MCF 10A (cell line): ENCODE data around the gene TCF23. TPM values are rescaled to one million over a fixed set of nuclear protein-coding genes. Genes with fewer than 3 reads are reported as not detected.
"Not testable (repeated sequence)": the region's sequence is repeated elsewhere in the genome, so short reads cannot be mapped to it uniquely, and the experiment has no call there.

ENCODE experiments used
- BruUV-seq: library from RNA; stranded (reverse); fragments of 400-500 nt; replicated peaks from 2 replicates; lab custom pipeline; 2021; lab: Mats Ljungman, UMichigan
- CTCF ChIA-PET: fragments of 300-600 bp; sonication (Branson Sonifier 250); formaldehyde crosslinking; extraction: SDS; loops from one replicate; lab custom pipeline; 2021; ENCODE audit warnings: antibody characterized with exemption, inconsistent platforms; lab: Yijun Ruan, JAX
- POLR2A ChIA-PET: fragments of 300-600, 350-650 bp; sonication (Branson Sonifier 250); formaldehyde crosslinking; extraction: SDS; loops from one replicate; lab custom pipeline; 2020; ENCODE audit warnings: antibody characterized with exemption, inconsistent platforms; lab: Yijun Ruan, JAX
- DNase-seq: peaks from one replicate; pipeline ENCODE4 v3.0.0-alpha.2; 2018; ENCODE audit not compliant: unreplicated experiment
- H3K27ac Mint-ChIP-seq: one replicate; pipeline ENCODE4 v1.8.0; 2022; ENCODE audit warnings: mild to moderate bottlenecking, low read depth, mixed read lengths; ENCODE audit not compliant: unreplicated experiment
- H3K27me3 Mint-ChIP-seq: one replicate; pipeline ENCODE4 v1.8.0; 2022; ENCODE audit warnings: mixed read lengths; ENCODE audit not compliant: insufficient read depth, unreplicated experiment
- H3K36me3 Mint-ChIP-seq: one replicate; pipeline ENCODE4 v1.8.0; 2022; ENCODE audit warnings: mild to moderate bottlenecking, moderate library complexity, mixed read lengths; ENCODE audit not compliant: insufficient read depth, unreplicated experiment
- H3K4me1 Mint-ChIP-seq: one replicate; pipeline ENCODE4 v1.8.0; 2022; ENCODE audit warnings: mixed read lengths; ENCODE audit not compliant: insufficient read depth, unreplicated experiment
- H3K4me3 Mint-ChIP-seq: one replicate; pipeline ENCODE4 v1.8.0; 2022; ENCODE audit warnings: mild to moderate bottlenecking, moderate library complexity, mixed read lengths; ENCODE audit not compliant: unreplicated experiment
- H3K9me3 Mint-ChIP-seq: one replicate; pipeline ENCODE4 v1.8.0; 2022; ENCODE audit warnings: mixed read lengths; ENCODE audit not compliant: unreplicated experiment
- CTCF ChIP-seq: fragments of 200-600 bp; IDR thresholded peaks from one replicate; pipeline ENCODE4 v1.8.0; 2022; ENCODE audit warnings: antibody characterized with exemption, mild to moderate bottlenecking; ENCODE audit not compliant: unreplicated experiment
- intact Hi-C: fragments of 100-400 bp; cut with micrococcal nuclease; formaldehyde crosslinking; loops from 2 replicates; pipeline ENCODE4 v1.14.1; 2022
- total RNA-seq: library from RNA; stranded (reverse); gene quantifications from 2 replicates; pipeline ENCODE4 v1.2.3, GENCODE V29; 2022

Gene TCF23
- total RNA-seq, 1 experiment from 2014 or later, result not detected

DNA sequence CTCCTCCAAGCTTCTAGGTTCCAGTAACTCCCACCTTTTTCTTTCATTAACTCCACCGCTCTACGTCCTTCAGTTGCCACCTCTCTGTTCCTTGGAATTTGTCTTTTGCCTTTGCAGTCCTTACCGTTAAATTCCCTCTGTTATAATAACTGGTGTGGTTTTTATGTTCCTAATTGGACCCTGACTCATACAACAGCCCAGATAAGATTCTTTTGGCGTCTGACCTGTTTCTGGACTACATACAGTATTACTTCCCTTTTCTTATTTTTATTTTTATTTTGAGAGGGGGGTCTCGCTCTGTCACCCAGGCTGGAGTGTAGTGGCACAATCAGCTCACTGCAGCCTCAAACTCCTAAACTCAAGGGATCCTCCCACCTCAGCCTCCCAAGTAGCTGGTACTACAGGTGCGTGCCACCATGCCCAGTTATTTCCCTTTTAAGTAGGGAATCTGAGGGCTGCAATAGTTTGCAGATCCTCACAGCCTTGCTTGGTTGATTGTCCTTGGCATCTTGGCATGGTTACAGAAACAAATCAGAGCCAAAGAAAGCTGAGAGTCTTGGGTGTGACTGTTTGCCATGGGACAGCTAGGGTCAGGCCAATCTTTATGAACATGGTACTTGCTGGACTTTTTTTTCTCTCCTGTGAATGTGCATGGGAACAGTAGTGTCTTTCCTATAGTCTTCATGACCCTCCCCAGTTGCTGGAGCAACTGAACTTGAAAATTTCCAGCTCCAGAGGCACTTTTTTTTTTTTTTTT, 22.0 kb downstream of the TCF23 start:
- intact Hi-C loops, result loop anchor here (2.0 kb wide), 1 partner anchor 20 kb away; no protein-coding TSS in a partner anchor
- no peak for TF ChIP-seq CTCF
- Mint-ChIP-seq H3K9me3 (no peaks in the 10 kb centered on the region), H3K4me3 (no peak overlapping the region), H3K4me1 (peaks cover 7% of the 10 kb centered on the region), H3K27ac (no peak overlapping the region), H3K27me3 (no peaks in the 10 kb centered on the region), H3K36me3 (no peaks in the 10 kb centered on the region)
- BruUV-seq, result no TSS peak
- ChIA-PET POLR2A (interaction anchor here (0.7 kb wide), 2 partner anchors 53 to 514 kb away, joined by 3 read pairs; no protein-coding TSS in a partner anchor), CTCF (interaction anchor here (0.6 to 2.4 kb wide), 14 partner anchors 8 to 777 kb away, joined by 3 to 27 read pairs (median 4); partner anchors contain the start of gene TCF23)
- DNase-seq, result peak; percentile 26

GRCh38 chr2:27171351-27171848, 22.6 kb downstream of the TCF23 start:
- Mint-ChIP-seq H3K4me1 (peaks cover 7% of the 10 kb centered on the region), H3K27me3 (no peaks in the 10 kb centered on the region), H3K27ac (no peak overlapping the region), H3K9me3 (no peaks in the 10 kb centered on the region), H3K36me3 (no peaks in the 10 kb centered on the region), H3K4me3 (no peak overlapping the region)
- intact Hi-C loops, result loop anchor here (2.0 kb wide), 1 partner anchor 19 kb away; no protein-coding TSS in a partner anchor
- no TSS peak for BruUV-seq
- no peak for DNase-seq
- ChIA-PET CTCF (interaction anchor here (0.6 to 2.4 kb wide), 7 partner anchors 11 to 777 kb away, joined by 3 to 27 read pairs (median 5); no protein-coding TSS in a partner anchor), POLR2A (interaction anchor here (0.6 to 0.7 kb wide), 3 partner anchors 52 to 515 kb away, joined by 3 to 4 read pairs (median 3); partner anchors contain the start of gene MPV17)
- TF ChIP-seq CTCF, result no peak

- intact Hi-C loops, result no loop called here
- TF ChIP-seq CTCF, result no peak
- ChIA-PET CTCF (no interaction called here), POLR2A (interaction anchor here (0.6 to 1.0 kb wide), 2 partner anchors 10 to 18 kb away, joined by 3 read pairs; no protein-coding TSS in a partner anchor)
- Mint-ChIP-seq H3K9me3 (no peaks in the 10 kb centered on the region), H3K36me3 (no peaks in the 10 kb centered on the region), H3K4me1 (peaks cover 7% of the 10 kb centered on the region), H3K27me3 (no peaks in the 10 kb centered on the region), H3K27ac (no peak overlapping the region), H3K4me3 (no peak overlapping the region)
- BruUV-seq, result no TSS peak
- no peak for DNase-seq
These were observed 25.8 kb downstream of the TCF23 start for GRCh38 chr2:27174638-27175037.

GRCh38 chr2:27175330-27175729, 26.5 kb downstream of the TCF23 start:
- POLR2A ChIA-PET, result interaction anchor here (0.6 kb wide), 1 partner anchor 18 kb away, joined by 3 read pairs; no protein-coding TSS in a partner anchor
- H3K4me3 Mint-ChIP-seq, result no peak overlapping the region
- peaks cover 7% of the 10 kb centered on the region for H3K4me1 Mint-ChIP-seq
- no TSS peak for BruUV-seq
- CTCF ChIA-PET, result interaction anchor here (0.6 to 1.0 kb wide), 4 partner anchors 31 to 254 kb away, joined by 3 to 4 read pairs (median 3); no protein-coding TSS in a partner anchor
- no peaks in the 10 kb centered on the region for H3K9me3 Mint-ChIP-seq
- intact Hi-C loops, result no loop called here
- H3K27ac Mint-ChIP-seq, result no peak overlapping the region
- no peaks in the 10 kb centered on the region for H3K36me3 Mint-ChIP-seq
- DNase-seq, result no peak
- no peak for TF ChIP-seq CTCF
- H3K27me3 Mint-ChIP-seq, result no peaks in the 10 kb centered on the region

DNA sequence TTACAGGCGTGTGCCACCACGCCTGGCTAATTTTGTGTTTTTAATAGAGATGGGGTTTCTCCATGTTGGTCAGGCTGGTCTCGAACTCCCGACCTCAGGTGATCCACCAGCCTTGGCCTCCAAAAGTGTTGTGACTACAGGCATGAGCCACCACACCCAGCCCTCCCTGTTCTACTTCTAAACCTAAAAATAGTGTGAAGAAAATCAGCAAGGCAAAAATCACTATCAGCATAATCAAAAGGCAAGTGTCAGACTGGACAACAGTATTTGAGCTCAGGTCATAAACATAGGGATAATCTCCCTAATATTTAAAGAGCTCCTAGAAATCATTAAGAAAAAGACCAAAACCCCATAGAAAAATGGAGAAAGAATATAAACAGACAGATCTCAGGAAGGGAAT, 27.0 kb downstream of the TCF23 start:
- H3K9me3 Mint-ChIP-seq, BruUV-seq, intact Hi-C loops, H3K36me3 Mint-ChIP-seq, H3K27me3 Mint-ChIP-seq, POLR2A ChIA-PET, H3K27ac Mint-ChIP-seq, H3K4me3 Mint-ChIP-seq, H3K4me1 Mint-ChIP-seq, DNase-seq: not testable (repeated sequence)
- CTCF ChIA-PET, result interaction anchor here (0.6 to 1.0 kb wide), 4 partner anchors 30 to 253 kb away, joined by 3 to 4 read pairs (median 3); no protein-coding TSS in a partner anchor
